CD14-positive monocyte (primary cell): Measurements from ENCODE around the gene PHKA1. TPM values are rescaled to one million over a fixed set of nuclear protein-coding genes. Genes with fewer than 3 reads are reported as not detected.

Source experiments
- DNase-seq, 3 donors: peaks; one replicate each; pipeline ENCODE4 v3.0.0-alpha.2; 2011 to 2022
- H2AFZ ChIP-seq: 2 replicates; pipeline ENCODE4 v1.6.0; 2012; ENCODE audit warnings: mild to moderate bottlenecking, low read depth, low read length, inconsistent platforms; ENCODE audit not compliant: insufficient read depth, poor library complexity, severe bottlenecking
- H3K27ac ChIP-seq, 2 donors: 1 replicate in 1 of 2; 2 replicates in 1 of 2; pipeline ENCODE4 v1.5.1; 2012 to 2013; ENCODE audit warnings: low read length in 2 of 2, control low read depth in 1 of 2, inconsistent platforms in 1 of 2, low read depth in 1 of 2, mild to moderate bottlenecking in 1 of 2
- H3K27me3 ChIP-seq, 2 donors: one replicate each; pipeline versions ENCODE4 v1.6.0 to v1.6.1; 2011 to 2013; ENCODE audit warnings: low read length in 2 of 2; ENCODE audit not compliant: control insufficient read depth in 2 of 2, insufficient read depth in 2 of 2
- H3K36me3 ChIP-seq, 2 donors: replicated peaks in 1 of 2; 1 replicate in 1 of 2; 2 replicates in 1 of 2; pipeline versions ENCODE4 v1.5.1 to v1.6.1; 2012 to 2013; ENCODE audit warnings: low read length in 2 of 2, control low read depth in 1 of 2, inconsistent platforms in 1 of 2, mild to moderate bottlenecking in 1 of 2; ENCODE audit not compliant: insufficient read depth in 2 of 2, control insufficient read depth in 1 of 2
- H3K4me1 ChIP-seq, 2 donors: 1 replicate in 1 of 2; 2 replicates in 1 of 2; pipeline versions ENCODE4 v1.5.1 to v1.6.1; 2012 to 2013; ENCODE audit warnings: low read length in 2 of 2, control low read depth in 1 of 2, inconsistent platforms in 1 of 2, mild to moderate bottlenecking in 1 of 2, moderate library complexity in 1 of 2; ENCODE audit not compliant: insufficient read depth in 2 of 2, control insufficient read depth in 1 of 2
- H3K4me2 ChIP-seq: replicated peaks from 2 replicates; pipeline ENCODE3; 2012; ENCODE audit warnings: low read length, moderate library complexity, mild to moderate bottlenecking; ENCODE audit not compliant: poor library complexity, severe bottlenecking; ENCODE audit errors: extremely low read depth
- H3K4me3 ChIP-seq, 3 experiments: fragments of 200-600 bp in 1 of 3; sonication (generic) in 1 of 3; replicated peaks in 1 of 3; 1 replicate in 2 of 3; 2 replicates in 1 of 3; pipeline ENCODE4 v1.5.1; 2011 to 2013; ENCODE audit warnings: low read length in 3 of 3, mild to moderate bottlenecking in 3 of 3, control low read depth in 2 of 3, low read depth in 2 of 3, inconsistent platforms in 1 of 3, moderate library complexity in 1 of 3
- H3K79me2 ChIP-seq: 2 replicates; pipeline ENCODE4 v1.6.0; 2012; ENCODE audit warnings: mild to moderate bottlenecking, control low read depth, inconsistent platforms, low read length, moderate library complexity; ENCODE audit not compliant: insufficient read depth
- H3K9ac ChIP-seq: 2 replicates; pipeline ENCODE4 v1.6.0; 2017; ENCODE audit warnings: low read length, mild to moderate bottlenecking; ENCODE audit not compliant: insufficient read depth, poor library complexity, severe bottlenecking
- H3K9me3 ChIP-seq, 2 donors: replicated peaks in 1 of 2; 1 replicate in 1 of 2; 2 replicates in 1 of 2; pipeline versions ENCODE4 v1.5.1 to v1.6.1; 2012 to 2013; ENCODE audit warnings: low read length in 2 of 2, control low read depth in 1 of 2; ENCODE audit not compliant: control insufficient read depth in 1 of 2, insufficient read depth in 1 of 2
- H4K20me1 ChIP-seq: 2 replicates; pipeline ENCODE4 v1.6.0; 2012; ENCODE audit warnings: mild to moderate bottlenecking, low read length, control low read depth, moderate library complexity; ENCODE audit not compliant: insufficient read depth
- H3K27ac Mint-ChIP-seq, 7 donors: one replicate each; pipeline ENCODE4 v1.8.0; 2020; ENCODE audit warnings: mild to moderate bottlenecking in 7 of 7, mixed read lengths in 7 of 7, moderate library complexity in 6 of 7, inconsistent platforms in 2 of 7
- H3K27me3 Mint-ChIP-seq, 3 donors: one replicate each; pipeline ENCODE4 v1.8.0; 2021 to 2022; ENCODE audit warnings: low read depth in 3 of 3, mild to moderate bottlenecking in 3 of 3, mixed read lengths in 3 of 3, moderate library complexity in 3 of 3, inconsistent platforms in 1 of 3
- H3K36me3 Mint-ChIP-seq, 2 donors: one replicate each; pipeline ENCODE4 v1.8.0; 2020; ENCODE audit warnings: mixed read lengths in 2 of 2, inconsistent platforms in 1 of 2, mild to moderate bottlenecking in 1 of 2
- H3K4me1 Mint-ChIP-seq: one replicate; pipeline ENCODE4 v1.8.0; 2020; ENCODE audit warnings: mild to moderate bottlenecking, mixed read lengths
- H3K4me3 Mint-ChIP-seq, 2 donors: one replicate each; pipeline ENCODE4 v1.8.0; 2020; ENCODE audit warnings: mild to moderate bottlenecking in 2 of 2, mixed read lengths in 2 of 2, moderate library complexity in 1 of 2
- H3K9me3 Mint-ChIP-seq, 7 donors: one replicate each; pipeline ENCODE4 v1.8.0; 2020 to 2022; ENCODE audit warnings: mixed read lengths in 7 of 7, mild to moderate bottlenecking in 6 of 7, moderate library complexity in 6 of 7, inconsistent platforms in 2 of 7
- intact Hi-C, 2 donors: fragments of 100-400 bp; cut with micrococcal nuclease; formaldehyde crosslinking; loops; one replicate each; pipeline versions ENCODE4 v1.15.0 to v1.15.1; 2023
- polyA plus RNA-seq, 3 donors: library from polyadenylated mRNA; depleted of rRNA in 1 of 3; unstranded in 2 of 3; stranded (reverse) in 1 of 3; fragments of 300-500 nt in 2 of 3; fragments of >200 nt in 1 of 3; fragmentation: Illumina TruSeq in 2 of 3; gene quantifications; 1 replicate in 2 of 3; 2 replicates in 1 of 3; pipeline ENCODE4 v1.2.3, GENCODE V29; 2012 to 2021
- TF ChIP-seq, protein P1 (sequence below): fragments of 200-600 bp; IDR thresholded peaks from one replicate; pipeline ENCODE4 v1.8.0; 2022; ENCODE audit warnings: antibody characterized with exemption, mild to moderate bottlenecking

PHKA1 gene
- polyA plus RNA-seq, 3 donors = 0.01 TPM; not detected in 2

- H3K36me3 ChIP-seq = no peaks in the 10 kb centered on the region
- H3K27ac ChIP-seq = no peak overlapping the region
- H3K9me3 ChIP-seq = no peaks in the 10 kb centered on the region
- DNase-seq = no peak
- no peak overlapping the region for H2AFZ ChIP-seq
- peaks cover 0 to 2% (median 0%) of the 10 kb centered on the region in 7 donors for H3K9me3 Mint-ChIP-seq
- H3K4me1 Mint-ChIP-seq = no peaks in the 10 kb centered on the region
- no peak overlapping the region for H3K27ac Mint-ChIP-seq
- peaks cover 0 to 4% (median 3%) of the 10 kb centered on the region in 3 donors for H3K27me3 Mint-ChIP-seq
- no peak overlapping the region for H3K4me3 ChIP-seq
- no peak overlapping the region for H3K9ac ChIP-seq
- H3K79me2 ChIP-seq = no peaks in the 10 kb centered on the region
- H4K20me1 ChIP-seq = no peaks in the 10 kb centered on the region
- no peaks in the 10 kb centered on the region for H3K4me1 ChIP-seq
- TF ChIP-seq, protein P1, sequence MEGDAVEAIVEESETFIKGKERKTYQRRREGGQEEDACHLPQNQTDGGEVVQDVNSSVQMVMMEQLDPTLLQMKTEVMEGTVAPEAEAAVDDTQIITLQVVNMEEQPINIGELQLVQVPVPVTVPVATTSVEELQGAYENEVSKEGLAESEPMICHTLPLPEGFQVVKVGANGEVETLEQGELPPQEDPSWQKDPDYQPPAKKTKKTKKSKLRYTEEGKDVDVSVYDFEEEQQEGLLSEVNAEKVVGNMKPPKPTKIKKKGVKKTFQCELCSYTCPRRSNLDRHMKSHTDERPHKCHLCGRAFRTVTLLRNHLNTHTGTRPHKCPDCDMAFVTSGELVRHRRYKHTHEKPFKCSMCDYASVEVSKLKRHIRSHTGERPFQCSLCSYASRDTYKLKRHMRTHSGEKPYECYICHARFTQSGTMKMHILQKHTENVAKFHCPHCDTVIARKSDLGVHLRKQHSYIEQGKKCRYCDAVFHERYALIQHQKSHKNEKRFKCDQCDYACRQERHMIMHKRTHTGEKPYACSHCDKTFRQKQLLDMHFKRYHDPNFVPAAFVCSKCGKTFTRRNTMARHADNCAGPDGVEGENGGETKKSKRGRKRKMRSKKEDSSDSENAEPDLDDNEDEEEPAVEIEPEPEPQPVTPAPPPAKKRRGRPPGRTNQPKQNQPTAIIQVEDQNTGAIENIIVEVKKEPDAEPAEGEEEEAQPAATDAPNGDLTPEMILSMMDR = no peak
- intact Hi-C loops = no loop called here
- no peak overlapping the region for H3K4me2 ChIP-seq
- no peak overlapping the region for H3K4me3 Mint-ChIP-seq
- H3K27me3 ChIP-seq = no peaks in the 10 kb centered on the region
- H3K36me3 Mint-ChIP-seq = no peaks in the 10 kb centered on the region
Measured at GRCh38 chrX:72666451-72666850, 47.7 kb downstream of the PHKA1 start.

DNA sequence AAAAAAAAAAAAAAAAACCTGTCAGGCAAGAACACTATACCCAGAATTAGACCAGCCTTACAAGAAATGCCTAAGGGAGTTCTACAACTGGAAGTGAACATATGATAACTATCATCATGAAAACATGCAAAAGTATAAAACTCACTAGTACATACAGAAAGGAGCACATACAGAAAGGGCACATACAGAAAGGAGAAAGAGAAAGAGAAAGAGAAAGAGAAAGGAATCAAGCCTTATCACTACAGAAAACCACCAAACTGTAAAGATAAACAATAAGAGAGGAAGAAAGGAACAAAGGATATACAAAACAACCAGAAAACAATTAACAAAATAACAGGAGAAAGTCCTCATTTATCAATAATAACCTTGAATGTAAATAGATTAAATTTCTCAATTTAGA lies 50.4 kb downstream of the PHKA1 start:
- H3K9me3 ChIP-seq = no peaks in the 10 kb centered on the region
- DNase-seq = no peak
- Mint-ChIP-seq H3K36me3 (no peaks in the 10 kb centered on the region), H3K4me1 (no peaks in the 10 kb centered on the region), H3K4me3 (no peak overlapping the region), H3K9me3 (no peaks in the 10 kb centered on the region), H3K27me3 (peaks cover 0 to 4% (median 3%) of the 10 kb centered on the region in 3 donors), H3K27ac (no peak overlapping the region)
- no peaks in the 10 kb centered on the region for H3K4me1 ChIP-seq
- intact Hi-C loops = no loop called here
- no peaks in the 10 kb centered on the region for H3K79me2 ChIP-seq
- H3K27ac ChIP-seq = no peak overlapping the region
- no peaks in the 10 kb centered on the region for H4K20me1 ChIP-seq
- TF ChIP-seq, protein P1 = no peak
- no peak overlapping the region for H3K4me3 ChIP-seq
- H3K36me3 ChIP-seq = no peaks in the 10 kb centered on the region
- H3K27me3 ChIP-seq = no peaks in the 10 kb centered on the region
- no peak overlapping the region for H3K9ac ChIP-seq
- H3K4me2 ChIP-seq = no peak overlapping the region
- no peak overlapping the region for H2AFZ ChIP-seq
